ENCODE data around the gene TEN1. TPM values are rescaled to one million over a fixed set of nuclear protein-coding genes. Genes with fewer than 3 reads are reported as not detected.
"Not testable (repeated sequence)": the region's sequence is repeated elsewhere in the genome, so short reads cannot be mapped to it uniquely, and the experiment has no call there.

Gene TEN1
- total and polyA plus RNA-seq, 4 donors: 12.0 to 30.0 (median 16.5) TPM

DNA sequence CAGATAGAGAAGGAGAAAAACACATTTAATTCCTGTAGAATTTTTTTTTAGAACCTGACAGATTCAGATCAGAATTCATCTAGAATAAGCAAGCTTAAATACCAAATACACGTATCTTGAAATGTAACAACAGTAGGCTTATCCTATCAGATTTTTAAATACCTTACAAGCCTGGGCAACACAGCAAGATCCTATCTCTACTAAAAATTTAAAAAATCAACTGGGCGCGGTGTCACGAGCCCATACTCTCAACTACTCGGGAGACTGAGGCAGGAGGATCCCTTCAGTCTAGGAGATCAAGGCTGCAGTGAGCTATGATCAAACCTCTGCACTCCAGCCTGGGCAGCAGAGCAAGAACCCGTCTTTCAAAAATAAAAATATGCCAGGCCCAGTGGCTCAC lies 13.6 kb upstream of the TEN1 start:
- peaks cover 3 to 19% (median 8%) of the 10 kb centered on the region in 4 donors for H3K36me3 ChIP-seq (ENCODE audit: control insufficient read depth in 4 of 4, insufficient read depth in 3 of 4, low read depth in 1 of 4, low read length in 3 of 4)
- peaks cover 3 to 25% (median 8%) of the 10 kb centered on the region in 4 donors for H3K4me1 ChIP-seq (ENCODE audit: control insufficient read depth in 4 of 4, insufficient read depth in 4 of 4, low read length in 3 of 4)
- no peak overlapping the region for H3K4me3 ChIP-seq (ENCODE audit: low read depth in 1 of 3, low read length in 3 of 3)
- no peaks in the 10 kb centered on the region for H3K9me3 ChIP-seq (ENCODE audit: control insufficient read depth in 4 of 4, low read length in 3 of 4)
- H3K27ac ChIP-seq (ENCODE audit: low read depth in 1 of 2, low read length in 2 of 2): no peak overlapping the region
- DNase-seq (ENCODE audit: low spot score): no peak
- WGBS: 94% methylated on average over 6 of the region's 6 CpGs
- no peak overlapping the region for H3K9ac ChIP-seq (ENCODE audit: low read depth in 1 of 2, low read length in 2 of 2)
- TF ChIP-seq JUND (IDR thresholded peaks at IDR 0.05) (no peak), FOXA1 (IDR thresholded peaks at IDR 0.05) (no peak), EGR1 (IDR thresholded peaks at IDR 0.05; ENCODE audit: low read depth in 2 of 2) (no peak), TAF1 (conservative IDR thresholded peaks at IDR 0.05) (no peak), SP1 (IDR thresholded peaks at IDR 0.05) (no peak), HNF4A (conservative IDR thresholded peaks at IDR 0.05) (no peak), HNF4G (IDR thresholded peaks at IDR 0.05) (no peak), YY1 (IDR thresholded peaks at IDR 0.05) (no peak), RXRA (IDR thresholded peaks at IDR 0.05) (no peak), RAD21 (IDR thresholded peaks at IDR 0.05) (no peak), FOXA2 (IDR thresholded peaks at IDR 0.05) (no peak)
- TF ChIP-seq, protein P1, sequence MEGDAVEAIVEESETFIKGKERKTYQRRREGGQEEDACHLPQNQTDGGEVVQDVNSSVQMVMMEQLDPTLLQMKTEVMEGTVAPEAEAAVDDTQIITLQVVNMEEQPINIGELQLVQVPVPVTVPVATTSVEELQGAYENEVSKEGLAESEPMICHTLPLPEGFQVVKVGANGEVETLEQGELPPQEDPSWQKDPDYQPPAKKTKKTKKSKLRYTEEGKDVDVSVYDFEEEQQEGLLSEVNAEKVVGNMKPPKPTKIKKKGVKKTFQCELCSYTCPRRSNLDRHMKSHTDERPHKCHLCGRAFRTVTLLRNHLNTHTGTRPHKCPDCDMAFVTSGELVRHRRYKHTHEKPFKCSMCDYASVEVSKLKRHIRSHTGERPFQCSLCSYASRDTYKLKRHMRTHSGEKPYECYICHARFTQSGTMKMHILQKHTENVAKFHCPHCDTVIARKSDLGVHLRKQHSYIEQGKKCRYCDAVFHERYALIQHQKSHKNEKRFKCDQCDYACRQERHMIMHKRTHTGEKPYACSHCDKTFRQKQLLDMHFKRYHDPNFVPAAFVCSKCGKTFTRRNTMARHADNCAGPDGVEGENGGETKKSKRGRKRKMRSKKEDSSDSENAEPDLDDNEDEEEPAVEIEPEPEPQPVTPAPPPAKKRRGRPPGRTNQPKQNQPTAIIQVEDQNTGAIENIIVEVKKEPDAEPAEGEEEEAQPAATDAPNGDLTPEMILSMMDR (IDR thresholded peaks at IDR 0.05; ENCODE audit: low read depth, low read length, missing input control): no peak
- TF ChIP-seq, protein P2, sequence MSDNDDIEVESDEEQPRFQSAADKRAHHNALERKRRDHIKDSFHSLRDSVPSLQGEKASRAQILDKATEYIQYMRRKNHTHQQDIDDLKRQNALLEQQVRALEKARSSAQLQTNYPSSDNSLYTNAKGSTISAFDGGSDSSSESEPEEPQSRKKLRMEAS (IDR thresholded peaks at IDR 0.05): no peak
- TF ChIP-seq, protein P3, sequence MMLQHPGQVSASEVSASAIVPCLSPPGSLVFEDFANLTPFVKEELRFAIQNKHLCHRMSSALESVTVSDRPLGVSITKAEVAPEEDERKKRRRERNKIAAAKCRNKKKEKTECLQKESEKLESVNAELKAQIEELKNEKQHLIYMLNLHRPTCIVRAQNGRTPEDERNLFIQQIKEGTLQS (IDR thresholded peaks at IDR 0.05): no peak
- TF ChIP-seq, protein P4, sequence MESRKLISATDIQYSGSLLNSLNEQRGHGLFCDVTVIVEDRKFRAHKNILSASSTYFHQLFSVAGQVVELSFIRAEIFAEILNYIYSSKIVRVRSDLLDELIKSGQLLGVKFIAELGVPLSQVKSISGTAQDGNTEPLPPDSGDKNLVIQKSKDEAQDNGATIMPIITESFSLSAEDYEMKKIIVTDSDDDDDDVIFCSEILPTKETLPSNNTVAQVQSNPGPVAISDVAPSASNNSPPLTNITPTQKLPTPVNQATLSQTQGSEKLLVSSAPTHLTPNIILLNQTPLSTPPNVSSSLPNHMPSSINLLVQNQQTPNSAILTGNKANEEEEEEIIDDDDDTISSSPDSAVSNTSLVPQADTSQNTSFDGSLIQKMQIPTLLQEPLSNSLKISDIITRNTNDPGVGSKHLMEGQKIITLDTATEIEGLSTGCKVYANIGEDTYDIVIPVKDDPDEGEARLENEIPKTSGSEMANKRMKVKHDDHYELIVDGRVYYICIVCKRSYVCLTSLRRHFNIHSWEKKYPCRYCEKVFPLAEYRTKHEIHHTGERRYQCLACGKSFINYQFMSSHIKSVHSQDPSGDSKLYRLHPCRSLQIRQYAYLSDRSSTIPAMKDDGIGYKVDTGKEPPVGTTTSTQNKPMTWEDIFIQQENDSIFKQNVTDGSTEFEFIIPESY (IDR thresholded peaks at IDR 0.05): no peak
- H3K27me3 ChIP-seq (ENCODE audit: control insufficient read depth in 4 of 4, insufficient read depth in 4 of 4, low read length in 3 of 4): no peaks in the 10 kb centered on the region

DNA sequence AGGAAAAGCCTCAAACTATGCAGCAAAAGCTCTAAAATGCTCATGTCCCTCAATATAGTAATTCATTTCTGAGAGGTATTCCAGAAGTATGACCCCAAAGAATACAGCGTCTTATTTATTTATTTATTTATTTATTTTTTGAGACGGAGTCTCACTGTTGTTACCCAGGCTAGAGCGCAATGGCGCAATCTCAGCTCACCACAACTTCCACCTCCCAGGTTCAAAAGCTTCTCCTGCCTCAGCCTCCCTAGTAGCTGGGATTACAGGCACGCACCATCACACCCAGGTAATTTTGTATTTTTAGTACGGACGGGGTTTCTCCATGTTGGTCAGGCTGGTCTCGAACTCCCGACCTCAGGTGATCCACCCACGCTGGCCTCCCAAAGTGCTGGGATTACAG lies 10.0 kb upstream of the TEN1 start:
- not testable (repeated sequence) for H3K9ac ChIP-seq (ENCODE audit: low read depth in 1 of 2, low read length in 2 of 2); H3K4me3 ChIP-seq (ENCODE audit: low read depth in 1 of 3, low read length in 3 of 3); H3K9me3 ChIP-seq (ENCODE audit: control insufficient read depth in 4 of 4, low read length in 3 of 4); DNase-seq (ENCODE audit: low spot score); H3K27me3 ChIP-seq (ENCODE audit: control insufficient read depth in 4 of 4, insufficient read depth in 4 of 4, low read length in 3 of 4)
- 91% methylated on average over 10 of the region's 10 CpGs for WGBS
- peak overlapping the region in 1 of 2 donors; percentile 7 for H3K27ac ChIP-seq (ENCODE audit: low read depth in 1 of 2, low read length in 2 of 2)
- peaks cover 2 to 34% (median 16%) of the 10 kb centered on the region in 4 donors for H3K4me1 ChIP-seq (ENCODE audit: control insufficient read depth in 4 of 4, insufficient read depth in 4 of 4, low read length in 3 of 4)
- H3K36me3 ChIP-seq (ENCODE audit: control insufficient read depth in 4 of 4, insufficient read depth in 3 of 4, low read depth in 1 of 4, low read length in 3 of 4): peaks cover 8 to 22% (median 15%) of the 10 kb centered on the region in 4 donors

DNA sequence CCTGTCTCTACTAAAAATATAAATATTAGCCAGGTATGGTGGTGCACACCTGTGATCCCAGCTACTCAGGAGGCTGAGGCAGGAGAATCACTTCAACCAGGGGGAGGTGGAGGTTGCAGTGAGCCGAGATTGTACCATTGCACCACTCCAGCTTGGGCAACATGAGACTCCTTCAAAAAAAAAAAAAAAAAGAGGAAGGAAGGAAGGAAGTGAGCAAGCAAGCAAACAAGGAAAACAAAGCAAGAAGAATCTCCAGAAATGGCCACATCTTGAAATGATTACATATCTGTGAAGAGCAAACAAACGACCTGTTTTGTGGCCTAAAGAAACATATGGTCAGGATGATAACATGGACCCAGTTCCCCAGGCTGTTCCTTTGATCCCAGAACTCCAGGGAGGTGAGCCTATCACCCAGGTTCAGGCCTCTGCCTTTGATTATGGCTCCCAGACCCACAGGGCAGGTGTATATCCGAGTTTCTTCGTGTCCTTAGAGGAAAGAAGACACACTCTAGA lies 9.0 kb upstream of the TEN1 start:
- no peak overlapping the region for H3K4me3 ChIP-seq (ENCODE audit: low read depth in 1 of 3, low read length in 3 of 3)
- no peak for DNase-seq (ENCODE audit: low spot score)
- peaks cover 3 to 39% (median 20%) of the 10 kb centered on the region in 4 donors for H3K4me1 ChIP-seq (ENCODE audit: control insufficient read depth in 4 of 4, insufficient read depth in 4 of 4, low read length in 3 of 4)
- H3K9ac ChIP-seq (ENCODE audit: low read depth in 1 of 2, low read length in 2 of 2): no peak overlapping the region
- H3K36me3 ChIP-seq (ENCODE audit: control insufficient read depth in 4 of 4, insufficient read depth in 3 of 4, low read depth in 1 of 4, low read length in 3 of 4): peaks cover 7 to 18% (median 15%) of the 10 kb centered on the region in 4 donors
- H3K27ac ChIP-seq (ENCODE audit: low read depth in 1 of 2, low read length in 2 of 2): peak overlapping the region in 1 of 2 donors; percentile 55
- no peaks in the 10 kb centered on the region for H3K9me3 ChIP-seq (ENCODE audit: control insufficient read depth in 4 of 4, low read length in 3 of 4)
- 64% methylated on average over 4 of the region's 4 CpGs for WGBS
- TF ChIP-seq SP1 (IDR thresholded peaks at IDR 0.05): no peak
- no peak for TF ChIP-seq NR2F2 (IDR thresholded peaks at IDR 0.05)
- no peaks in the 10 kb centered on the region for H3K27me3 ChIP-seq (ENCODE audit: control insufficient read depth in 4 of 4, insufficient read depth in 4 of 4, low read length in 3 of 4)

Measured in liver (tissue), 9 donors.